Osteoblast (primary cell): ENCODE data around the gene ZNF566. TPM values are rescaled to one million over a fixed set of nuclear protein-coding genes. Genes with fewer than 3 reads are reported as not detected.
A peak's percentile ranks its signal among the peaks of the same experiment; 100 is the strongest.

Experiments
- DNase-seq: peaks from one replicate; pipeline ENCODE4 v3.0.0; 2011; ENCODE audit warnings: low spot score, mixed read lengths; ENCODE audit not compliant: insufficient read length; ENCODE audit errors: missing footprints
- H2AFZ ChIP-seq: 2 replicates; pipeline ENCODE4 v1.6.0; 2011; ENCODE audit warnings: mild to moderate bottlenecking, low read length
- H3K27ac ChIP-seq: 2 replicates; pipeline ENCODE4 v1.5.1; 2011; ENCODE audit warnings: mild to moderate bottlenecking, low read depth, low read length, moderate library complexity
- H3K27me3 ChIP-seq: 2 replicates; pipeline ENCODE4 v1.6.0; 2012; ENCODE audit warnings: mild to moderate bottlenecking, control low read depth, inconsistent platforms, low read length, moderate library complexity; ENCODE audit not compliant: insufficient read depth
- H3K36me3 ChIP-seq: 2 replicates; pipeline ENCODE4 v1.5.1; 2011; ENCODE audit warnings: mild to moderate bottlenecking, low read length, control low read depth, moderate library complexity; ENCODE audit not compliant: insufficient read depth
- H3K4me1 ChIP-seq: 2 replicates; pipeline ENCODE4 v1.5.1; 2011; ENCODE audit warnings: mild to moderate bottlenecking, low read length, control low read depth, moderate library complexity; ENCODE audit not compliant: insufficient read depth
- H3K4me2 ChIP-seq: 2 replicates; pipeline ENCODE4 v1.6.0; 2011; ENCODE audit warnings: mild to moderate bottlenecking, low read length; ENCODE audit not compliant: insufficient read depth
- H3K4me3 ChIP-seq: fragments of 200-600 bp; sonication (generic); 3 replicates; pipeline ENCODE4 v1.5.1; 2012; ENCODE audit warnings: mild to moderate bottlenecking, low read length, inconsistent platforms; ENCODE audit not compliant: insufficient read depth
- H3K79me2 ChIP-seq: 2 replicates; pipeline ENCODE4 v1.6.0; 2012; ENCODE audit warnings: mild to moderate bottlenecking, low read length, control low read depth, inconsistent platforms; ENCODE audit not compliant: insufficient read depth
- H3K9me3 ChIP-seq: 2 replicates; pipeline ENCODE4 v1.5.1; 2011; ENCODE audit warnings: low read depth, low read length, control low read depth
- H4K20me1 ChIP-seq: 2 replicates; pipeline ENCODE4 v1.6.0; 2012; ENCODE audit warnings: mild to moderate bottlenecking, low read length, control low read depth; ENCODE audit not compliant: insufficient read depth
- total RNA-seq: library from RNA; depleted of rRNA; stranded (reverse); fragments of >200 nt; gene quantifications from 2 replicates; pipeline ENCODE4 v1.2.3, GENCODE V29; 2012
- TF ChIP-seq, protein P1 (sequence below): IDR thresholded peaks from 2 replicates; pipeline ENCODE4 v1.5.1; 2011; ENCODE audit warnings: mild to moderate bottlenecking, low read depth, low read length, moderate library complexity; ENCODE audit errors: extremely low read depth

ZNF566 gene
- total RNA-seq, 1 donor: 13.8 TPM

DNA sequence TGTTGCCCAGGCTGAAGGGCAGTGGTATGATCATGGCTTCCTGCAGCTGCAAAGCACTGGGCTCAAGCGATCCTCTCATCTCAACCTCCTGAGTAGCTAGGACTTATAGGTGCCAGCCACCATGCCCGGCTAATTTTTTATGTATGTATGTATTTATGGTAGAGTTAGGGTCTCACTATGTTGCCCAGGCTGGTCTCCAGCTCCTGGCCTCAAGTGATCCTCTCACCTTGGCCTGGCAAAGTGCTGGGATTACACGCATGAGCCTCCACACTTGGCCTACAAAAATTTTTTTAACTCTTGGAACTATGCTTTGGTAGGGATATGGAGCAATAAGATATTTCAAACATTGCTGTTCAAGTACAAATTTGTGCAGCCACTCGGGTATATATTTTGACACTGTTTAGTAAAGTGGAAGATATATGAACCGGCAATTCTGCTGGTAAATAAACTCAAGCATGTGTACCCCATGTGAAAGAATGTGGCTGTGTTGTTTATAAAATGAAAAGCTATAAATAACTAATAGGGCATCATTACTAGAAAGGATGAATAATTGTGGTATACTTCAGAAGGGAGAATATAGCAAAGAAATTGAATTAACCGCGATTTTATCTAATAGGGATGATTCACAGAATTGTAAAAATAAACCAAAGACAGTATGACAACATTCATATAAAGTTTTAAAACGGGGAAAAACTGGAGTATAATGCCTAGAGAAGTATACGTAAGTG is 1.1 kb downstream of the ZNF566 start:
- peak overlapping the region; percentile 99 for H3K4me2 ChIP-seq
- no peaks in the 10 kb centered on the region for H4K20me1 ChIP-seq
- H3K36me3 ChIP-seq: no peaks in the 10 kb centered on the region
- peak overlapping the region; percentile 100 for H2AFZ ChIP-seq
- TF ChIP-seq, protein P1, sequence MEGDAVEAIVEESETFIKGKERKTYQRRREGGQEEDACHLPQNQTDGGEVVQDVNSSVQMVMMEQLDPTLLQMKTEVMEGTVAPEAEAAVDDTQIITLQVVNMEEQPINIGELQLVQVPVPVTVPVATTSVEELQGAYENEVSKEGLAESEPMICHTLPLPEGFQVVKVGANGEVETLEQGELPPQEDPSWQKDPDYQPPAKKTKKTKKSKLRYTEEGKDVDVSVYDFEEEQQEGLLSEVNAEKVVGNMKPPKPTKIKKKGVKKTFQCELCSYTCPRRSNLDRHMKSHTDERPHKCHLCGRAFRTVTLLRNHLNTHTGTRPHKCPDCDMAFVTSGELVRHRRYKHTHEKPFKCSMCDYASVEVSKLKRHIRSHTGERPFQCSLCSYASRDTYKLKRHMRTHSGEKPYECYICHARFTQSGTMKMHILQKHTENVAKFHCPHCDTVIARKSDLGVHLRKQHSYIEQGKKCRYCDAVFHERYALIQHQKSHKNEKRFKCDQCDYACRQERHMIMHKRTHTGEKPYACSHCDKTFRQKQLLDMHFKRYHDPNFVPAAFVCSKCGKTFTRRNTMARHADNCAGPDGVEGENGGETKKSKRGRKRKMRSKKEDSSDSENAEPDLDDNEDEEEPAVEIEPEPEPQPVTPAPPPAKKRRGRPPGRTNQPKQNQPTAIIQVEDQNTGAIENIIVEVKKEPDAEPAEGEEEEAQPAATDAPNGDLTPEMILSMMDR: no peak
- no peaks in the 10 kb centered on the region for H3K27me3 ChIP-seq
- H3K9me3 ChIP-seq: no peaks in the 10 kb centered on the region
- H3K27ac ChIP-seq: peak overlapping the region; percentile 98
- H3K4me1 ChIP-seq: peaks cover 16% of the 10 kb centered on the region
- peak; percentile 81 for DNase-seq
- H3K79me2 ChIP-seq: peaks cover 24% of the 10 kb centered on the region
- H3K4me3 ChIP-seq: peak overlapping the region; percentile 90

- H3K4me3 ChIP-seq: no peak overlapping the region
- H3K4me1 ChIP-seq: peaks cover 8% of the 10 kb centered on the region
- no peaks in the 10 kb centered on the region for H4K20me1 ChIP-seq
Measured at GRCh38 chr19:36483653-36484052, 5.7 kb downstream of the ZNF566 start.

DNA sequence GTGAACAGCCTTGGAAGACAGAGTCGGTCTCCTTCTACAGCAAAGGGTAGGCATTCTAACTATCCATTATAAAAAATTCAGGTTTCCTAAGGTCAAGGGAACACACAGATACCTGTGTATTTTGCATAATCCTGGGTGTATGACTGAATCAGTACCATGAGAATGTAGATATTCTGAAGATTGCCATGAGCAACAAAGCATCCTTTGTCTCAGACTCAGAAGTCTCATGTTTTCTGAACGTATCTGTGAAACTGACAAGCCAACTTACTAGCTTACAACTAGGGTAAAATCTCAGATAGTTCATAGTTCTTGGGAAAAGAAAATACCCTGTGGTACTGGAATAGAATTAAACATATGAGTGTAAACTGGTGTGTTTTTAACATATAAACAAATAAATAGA is 6.5 kb downstream of the ZNF566 start:
- H3K79me2 ChIP-seq: peaks cover 15% of the 10 kb centered on the region

More at GRCh38 chr19:36483653-36484052, 5.7 kb downstream of the ZNF566 start:
- Histone ChIP-seq H3K9me3 (no peaks in the 10 kb centered on the region), H3K27me3 (no peaks in the 10 kb centered on the region), H3K4me2 (no peak overlapping the region), H2AFZ (no peak overlapping the region), H3K36me3 (no peaks in the 10 kb centered on the region), H3K27ac (no peak overlapping the region), H3K79me2 (peaks cover 22% of the 10 kb centered on the region)
- TF ChIP-seq, protein P1: no peak
- DNase-seq: no peak

GRCh38 chr19:36460046-36460445 is 29.3 kb downstream of the ZNF566 start:
- Histone ChIP-seq H3K27me3 (no peaks in the 10 kb centered on the region), H2AFZ (no peak overlapping the region), H3K27ac (peak overlapping the region; percentile 56), H3K4me2 (peak overlapping the region; percentile 39), H3K9me3 (no peaks in the 10 kb centered on the region), H3K36me3 (peaks cover 4% of the 10 kb centered on the region), H4K20me1 (no peaks in the 10 kb centered on the region), H3K4me3 (no peak overlapping the region), H3K4me1 (peaks cover 10% of the 10 kb centered on the region), H3K79me2 (no peaks in the 10 kb centered on the region)
- DNase-seq: peak; percentile 60
- TF ChIP-seq, protein P1: no peak

More for the DNA sequence above, 6.5 kb downstream of the ZNF566 start:
- DNase-seq: no peak
- no peaks in the 10 kb centered on the region for H3K27me3 ChIP-seq
- TF ChIP-seq, protein P1: no peak
- no peak overlapping the region for H2AFZ ChIP-seq
- H3K9me3 ChIP-seq: no peaks in the 10 kb centered on the region
- H3K36me3 ChIP-seq: no peaks in the 10 kb centered on the region
- no peaks in the 10 kb centered on the region for H4K20me1 ChIP-seq
- no peak overlapping the region for H3K4me3 ChIP-seq
- peaks cover under 1% of the 10 kb centered on the region for H3K4me1 ChIP-seq
- H3K4me2 ChIP-seq: no peak overlapping the region
- no peak overlapping the region for H3K27ac ChIP-seq
